GM19035 (cell line): ENCODE measurements around the gene MAPK8IP3.

Experiments used
- ATAC-seq: cut with Tn5 transposase; IDR thresholded peaks from one replicate; pipeline ENCODE4 v1.9.1; 2021; ENCODE audit not compliant: unreplicated experiment

Gene MAPK8IP3

GRCh38 chr16:1772908-1773702, 67.1 kb downstream of the MAPK8IP3 start, which contains the start of gene MRPS34:
Gene MRPS34, minus strand, starts transcription at chr16:1773134. Its CDS starts 15 bp downstream, at chr16:1773119.
- peak; percentile 51 for ATAC-seq

- no peak for ATAC-seq
Observed at GRCh38 chr16:1773703-1774447, 67.9 kb downstream of the MAPK8IP3 start.

GRCh38 chr16:1774448-1774780, 68.4 kb downstream of the MAPK8IP3 start:
- no peak for ATAC-seq

GRCh38 chr16:1775006-1775845, 69.2 kb downstream of the MAPK8IP3 start:
- ATAC-seq, result no peak

- no peak for ATAC-seq
Observed at GRCh38 chr16:1775846-1776671, 70.1 kb downstream of the MAPK8IP3 start.

GRCh38 chr16:1776672-1776955, 70.6 kb downstream of the MAPK8IP3 start:
- ATAC-seq, result no peak

GRCh38 chr16:1776991-1777374, 71.0 kb downstream of the MAPK8IP3 start:
- ATAC-seq, result no peak

- no peak for ATAC-seq
Observed at GRCh38 chr16:1777375-1778199, 71.6 kb downstream of the MAPK8IP3 start.

GRCh38 chr16:1778200-1779179, 72.5 kb downstream of the MAPK8IP3 start:
- ATAC-seq, result no peak

GRCh38 chr16:1779234-1779701, 73.3 kb downstream of the MAPK8IP3 start:
- no peak for ATAC-seq

- no peak for ATAC-seq
Observed at GRCh38 chr16:1779741-1780676, 74.0 kb downstream of the MAPK8IP3 start.

GRCh38 chr16:1780677-1781072, 74.7 kb downstream of the MAPK8IP3 start:
- ATAC-seq, result no peak

- no peak for ATAC-seq
Observed at GRCh38 chr16:1781254-1781653, 75.3 kb downstream of the MAPK8IP3 start.

GRCh38 chr16:1781758-1782407, 75.9 kb downstream of the MAPK8IP3 start:
- ATAC-seq, result peak; percentile 1

- peak; percentile 87 for ATAC-seq
Observed at GRCh38 chr16:1782408-1783264, 76.6 kb downstream of the MAPK8IP3 start, which contains the start of the genes NUBP2 and SPSB3. Gene NUBP2, plus strand, starts transcription at chr16:1782960. Its CDS starts 61 bp downstream, at chr16:1783021. Gene SPSB3, minus strand, starts transcription at chr16:1782571. Its CDS starts 1,088 bp downstream, at chr16:1781483.
